ENCODE results near the gene UBE2O.

Gene UBE2O

DNA sequence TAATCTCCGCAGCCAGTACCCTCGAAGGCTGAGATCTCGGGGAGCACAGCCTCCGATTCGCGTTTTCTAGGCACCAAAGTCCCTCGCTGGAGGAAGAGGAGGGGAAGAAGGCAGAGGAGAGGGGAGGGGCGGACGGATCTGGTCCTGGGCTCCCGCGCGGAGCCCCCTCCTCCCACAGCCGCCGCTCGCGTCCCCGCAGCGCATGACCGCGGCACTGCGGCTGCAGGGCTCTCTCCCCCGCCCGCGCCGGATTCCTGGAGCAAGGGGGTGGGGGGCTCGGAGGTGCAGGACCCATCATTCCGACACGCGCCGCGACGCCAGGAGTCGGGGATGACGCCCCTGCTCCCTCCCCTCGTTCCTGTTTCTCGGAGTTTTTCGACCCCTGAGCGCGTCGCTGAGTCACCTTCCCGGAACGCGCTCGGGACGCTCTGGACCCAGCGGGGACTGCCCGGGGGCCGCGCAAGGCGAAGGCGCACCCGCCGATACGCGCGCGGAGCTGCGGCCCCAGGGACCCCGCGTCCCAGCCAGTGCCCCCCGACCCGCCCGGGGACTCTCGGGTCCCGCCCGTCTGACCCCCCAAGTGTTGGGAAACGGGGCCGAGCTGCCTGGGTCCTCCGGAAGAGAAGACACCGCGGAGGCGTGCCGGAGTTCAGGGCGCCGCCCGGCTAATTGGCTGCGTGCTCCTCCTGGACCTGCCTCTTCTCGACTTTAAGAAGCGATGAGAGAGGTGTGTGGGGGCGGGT lies 70.0 kb downstream of the UBE2O start:
- Mint-ChIP-seq H3K36me3 (ENCODE audit: insufficient read depth) (peaks cover 6% of the 10 kb centered on the region), H3K27me3 (no peaks in the 10 kb centered on the region), H3K4me1 (peaks cover 10% of the 10 kb centered on the region), H3K9me3 (no peaks in the 10 kb centered on the region), H3K4me3 (peak overlapping the region; percentile 90), H3K27ac (ENCODE audit: low read depth) (no peak overlapping the region)
- ATAC-seq (replicated peaks; ENCODE audit: extremely low read depth, poor library complexity, severe bottlenecking) = peak; percentile 68
- DNase-seq (ENCODE audit: low spot score in 2 of 2) = peak in 1 of 2 donors; percentile 37

DNA sequence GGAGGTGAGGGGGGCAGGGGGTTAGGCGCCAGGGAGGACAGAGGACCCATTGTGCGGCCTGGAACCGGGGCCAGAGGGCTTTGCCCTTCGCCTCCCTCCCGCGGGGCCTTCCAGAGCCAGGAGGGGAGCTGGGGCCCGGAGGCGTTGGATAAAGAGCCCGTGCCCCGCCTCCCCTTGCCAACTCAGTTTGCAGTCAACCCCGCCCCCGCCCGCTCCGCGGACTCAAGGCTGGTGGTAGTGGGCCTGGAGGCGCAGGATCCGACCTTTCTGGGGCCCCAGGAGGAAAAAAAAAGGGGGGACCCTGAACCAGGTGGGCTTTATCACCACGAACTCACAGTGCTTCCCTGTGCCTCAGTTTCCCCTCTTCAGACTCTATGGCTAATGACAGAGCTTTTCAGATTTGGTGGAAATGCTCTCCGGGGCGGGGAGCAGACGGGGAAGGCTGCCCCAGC lies 70.6 kb downstream of the UBE2O start:
- H3K27me3 Mint-ChIP-seq = no peaks in the 10 kb centered on the region
- H3K4me1 Mint-ChIP-seq = peaks cover 10% of the 10 kb centered on the region
- H3K4me3 Mint-ChIP-seq = peak overlapping the region; percentile 90
- DNase-seq (ENCODE audit: low spot score in 2 of 2) (no peak), ATAC-seq (replicated peaks; ENCODE audit: extremely low read depth, poor library complexity, severe bottlenecking) (no peak)
- no peak overlapping the region for H3K27ac Mint-ChIP-seq (ENCODE audit: low read depth)
- peaks cover 6% of the 10 kb centered on the region for H3K36me3 Mint-ChIP-seq (ENCODE audit: insufficient read depth)
- no peaks in the 10 kb centered on the region for H3K9me3 Mint-ChIP-seq

DNA sequence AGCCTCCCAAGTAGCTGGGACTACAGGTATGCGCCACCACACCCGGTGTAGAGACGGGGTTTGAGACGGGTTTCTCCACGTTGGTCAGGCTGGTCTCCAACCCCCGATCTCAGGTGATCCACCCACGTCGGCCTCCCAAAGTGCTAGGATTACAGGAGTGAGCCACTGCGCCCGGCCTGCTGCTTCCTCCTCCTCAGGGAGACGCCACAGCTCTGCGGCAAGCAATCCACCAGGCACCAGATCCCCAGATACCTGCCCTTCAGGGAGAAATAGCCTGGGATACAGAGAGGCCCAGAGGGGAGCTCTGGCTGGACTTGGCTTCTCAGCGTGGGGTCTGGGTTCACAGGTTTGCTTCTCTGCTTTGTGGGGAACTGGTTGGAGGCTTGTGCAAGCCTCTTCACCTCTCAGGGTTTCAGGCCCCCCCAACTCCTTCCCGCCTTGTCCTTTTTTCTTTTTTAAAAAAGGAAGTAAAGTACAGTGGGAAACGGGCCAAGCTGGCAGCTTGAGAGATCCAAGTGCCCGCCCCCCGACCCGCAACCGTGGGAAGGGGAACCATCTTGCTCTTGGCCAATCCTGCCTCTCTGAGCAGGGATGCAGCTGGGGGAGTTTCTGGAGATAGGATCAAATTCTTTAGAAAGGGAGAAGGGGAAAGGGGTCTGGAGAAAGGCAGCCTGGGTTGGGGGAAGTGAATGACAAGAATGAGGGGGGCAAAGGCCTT lies 71.2 kb downstream of the UBE2O start:
- no peak for ATAC-seq (replicated peaks; ENCODE audit: extremely low read depth, poor library complexity, severe bottlenecking)
- peak overlapping the region; percentile 90 for H3K4me3 Mint-ChIP-seq
- peaks cover 10% of the 10 kb centered on the region for H3K4me1 Mint-ChIP-seq
- no peaks in the 10 kb centered on the region for H3K27me3 Mint-ChIP-seq
- H3K9me3 Mint-ChIP-seq = no peaks in the 10 kb centered on the region
- peaks cover 6% of the 10 kb centered on the region for H3K36me3 Mint-ChIP-seq (ENCODE audit: insufficient read depth)
- DNase-seq (ENCODE audit: low spot score in 2 of 2) = no peak
- no peak overlapping the region for H3K27ac Mint-ChIP-seq (ENCODE audit: low read depth)

DNA sequence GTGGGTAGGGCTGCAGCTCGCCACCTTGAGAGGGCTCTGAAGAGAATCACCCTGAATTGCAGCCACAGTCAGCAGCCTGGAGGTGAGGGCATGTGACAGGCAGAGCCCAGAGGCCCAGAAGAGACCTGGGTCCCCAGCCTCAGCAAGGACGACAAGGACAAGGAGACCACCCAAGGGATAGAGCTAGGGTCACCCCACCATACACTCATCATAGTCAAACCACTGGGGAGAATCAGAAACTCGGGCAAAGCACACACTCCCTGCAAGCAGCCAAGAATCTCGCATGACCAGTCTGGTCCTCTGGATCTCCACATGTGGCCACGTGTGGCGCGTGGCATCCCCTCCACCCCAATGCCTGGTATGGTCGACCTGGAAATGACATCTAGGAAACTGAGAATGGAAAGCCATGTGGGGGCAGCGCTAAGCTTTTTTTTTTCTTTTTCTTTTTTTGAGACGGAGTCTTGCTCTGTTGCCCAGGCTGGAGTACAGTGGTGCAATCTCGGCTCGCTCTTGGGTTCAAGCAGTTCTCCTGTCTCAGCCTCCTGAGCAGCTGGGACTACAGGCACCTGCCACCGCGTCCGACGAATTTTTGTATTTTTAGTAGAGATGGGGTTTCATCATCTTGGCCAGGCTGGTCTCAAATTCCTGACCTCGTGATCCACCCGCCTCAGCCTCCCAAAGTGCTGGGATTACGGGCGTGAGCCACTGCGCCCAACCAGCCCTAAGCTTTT lies 73.1 kb downstream of the UBE2O start:
- Mint-ChIP-seq H3K27me3 (no peaks in the 10 kb centered on the region), H3K4me1 (peaks cover 5% of the 10 kb centered on the region), H3K36me3 (ENCODE audit: insufficient read depth) (peaks cover 3% of the 10 kb centered on the region), H3K27ac (ENCODE audit: low read depth) (no peak overlapping the region), H3K4me3 (no peak overlapping the region), H3K9me3 (no peaks in the 10 kb centered on the region)
- ATAC-seq (replicated peaks; ENCODE audit: extremely low read depth, poor library complexity, severe bottlenecking) (no peak), DNase-seq (ENCODE audit: low spot score in 2 of 2) (no peak)

DNA sequence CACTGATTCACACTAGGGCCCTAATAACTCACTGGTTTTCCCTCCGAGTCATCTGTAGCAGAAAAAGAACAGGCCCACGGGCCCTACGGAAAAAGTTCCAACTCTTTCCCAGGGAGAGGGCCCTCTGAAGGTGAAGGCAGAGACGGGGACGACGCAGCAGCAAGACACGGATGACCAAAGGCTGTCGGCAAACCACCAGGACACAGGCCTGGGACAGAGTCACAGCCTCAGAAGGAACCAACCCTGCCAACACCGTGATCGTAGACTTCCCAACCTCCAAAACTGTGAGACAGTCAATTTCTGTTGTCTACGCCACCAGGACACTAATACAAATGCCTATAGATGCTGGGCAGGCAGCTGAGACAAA lies 73.7 kb downstream of the UBE2O start:
- Mint-ChIP-seq H3K27ac (ENCODE audit: low read depth) (no peak overlapping the region), H3K4me3 (no peak overlapping the region)

DNA sequence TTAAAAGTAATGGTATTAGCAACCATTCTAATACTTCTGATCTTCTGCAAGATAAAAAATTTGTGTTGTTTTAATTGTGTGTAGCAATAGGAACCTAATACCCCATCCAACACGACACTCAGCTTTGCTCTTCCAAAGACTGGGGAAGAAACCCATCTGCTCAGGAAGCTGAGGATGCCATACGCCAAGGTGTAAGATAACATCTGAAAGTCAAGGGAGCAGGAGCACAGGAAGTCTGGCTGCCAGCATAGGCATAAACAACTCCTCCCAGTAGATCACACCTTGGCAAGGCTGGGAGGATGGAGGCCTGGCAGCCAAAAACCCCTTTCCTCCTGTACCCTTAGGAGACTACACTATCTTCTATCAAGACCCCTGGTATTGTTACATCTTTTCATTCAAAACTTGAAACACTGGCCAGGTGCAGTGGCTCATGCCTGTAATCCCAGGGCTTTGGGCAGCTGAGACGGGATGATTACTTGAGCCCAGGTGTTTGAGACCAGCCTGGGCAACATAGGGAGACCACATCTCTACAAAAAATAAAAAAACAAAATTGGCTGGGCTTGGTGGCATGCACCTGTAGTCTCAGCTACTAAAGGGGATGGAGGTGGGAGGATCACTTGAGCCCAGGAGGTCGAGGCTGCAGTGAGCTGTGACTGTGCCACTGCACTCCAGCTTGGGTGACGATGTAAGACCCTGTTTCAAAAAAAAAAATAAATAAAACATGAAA lies 74.2 kb downstream of the UBE2O start:
- Mint-ChIP-seq H3K4me1 (peaks cover 3% of the 10 kb centered on the region), H3K36me3 (ENCODE audit: insufficient read depth) (peaks cover 1% of the 10 kb centered on the region), H3K27me3 (no peaks in the 10 kb centered on the region), H3K9me3 (no peaks in the 10 kb centered on the region), H3K27ac (ENCODE audit: low read depth) (no peak overlapping the region), H3K4me3 (no peak overlapping the region)
- ATAC-seq (replicated peaks; ENCODE audit: extremely low read depth, poor library complexity, severe bottlenecking) (no peak), DNase-seq (ENCODE audit: low spot score in 2 of 2) (no peak)

More for the DNA sequence above, 73.7 kb downstream of the UBE2O start:
- ATAC-seq (replicated peaks; ENCODE audit: extremely low read depth, poor library complexity, severe bottlenecking) (no peak), DNase-seq (ENCODE audit: low spot score in 2 of 2) (no peak)
- H3K4me1 Mint-ChIP-seq = peaks cover 5% of the 10 kb centered on the region
- H3K36me3 Mint-ChIP-seq (ENCODE audit: insufficient read depth) = peaks cover 3% of the 10 kb centered on the region
- H3K27me3 Mint-ChIP-seq = no peaks in the 10 kb centered on the region
- no peaks in the 10 kb centered on the region for H3K9me3 Mint-ChIP-seq

DNA sequence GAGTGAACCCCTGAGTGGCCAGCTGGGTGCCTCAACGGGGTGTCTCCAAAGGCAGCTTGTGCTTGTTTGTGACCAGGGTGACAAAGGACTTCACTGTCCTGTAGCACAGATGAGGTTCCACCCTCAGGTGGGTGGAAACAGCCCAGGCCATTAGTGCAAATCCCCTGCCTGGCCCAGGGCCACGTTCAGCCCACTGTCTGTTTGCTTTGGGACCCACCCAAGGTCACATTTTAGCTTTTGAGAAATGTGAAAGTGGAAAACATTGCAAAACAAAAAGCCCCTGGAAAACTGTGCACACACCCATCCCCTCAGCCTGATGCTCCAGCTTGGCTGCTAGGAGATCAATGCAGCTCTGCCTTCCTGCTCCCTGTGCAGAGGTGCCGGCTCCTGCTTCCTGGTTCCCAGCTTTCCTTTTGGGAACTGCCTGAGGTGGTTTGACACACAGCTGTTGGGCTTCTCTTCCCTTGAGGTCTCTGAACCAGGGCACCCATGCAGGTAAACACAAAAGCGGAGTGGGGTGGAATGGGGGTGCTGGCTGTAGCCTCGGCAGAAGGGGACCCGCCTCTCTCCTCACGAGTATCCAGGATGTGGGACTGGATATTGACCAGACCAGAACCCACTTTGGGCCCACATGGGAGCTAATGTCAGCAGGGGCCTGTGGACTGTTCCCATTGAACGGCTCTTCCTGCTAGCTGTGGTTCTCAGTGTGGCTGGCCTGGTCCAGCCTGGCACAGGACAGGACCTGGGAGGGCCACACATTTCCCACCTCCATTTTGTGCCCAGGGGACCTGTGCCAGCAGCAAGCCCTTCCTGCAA lies 76.4 kb downstream of the UBE2O start:
- Mint-ChIP-seq H3K27me3 (no peaks in the 10 kb centered on the region), H3K9me3 (no peaks in the 10 kb centered on the region), H3K36me3 (ENCODE audit: insufficient read depth) (no peaks in the 10 kb centered on the region), H3K4me1 (no peaks in the 10 kb centered on the region), H3K4me3 (no peak overlapping the region), H3K27ac (ENCODE audit: low read depth) (no peak overlapping the region)
- DNase-seq (ENCODE audit: low spot score in 2 of 2) (no peak), ATAC-seq (replicated peaks; ENCODE audit: extremely low read depth, poor library complexity, severe bottlenecking) (no peak)

DNA sequence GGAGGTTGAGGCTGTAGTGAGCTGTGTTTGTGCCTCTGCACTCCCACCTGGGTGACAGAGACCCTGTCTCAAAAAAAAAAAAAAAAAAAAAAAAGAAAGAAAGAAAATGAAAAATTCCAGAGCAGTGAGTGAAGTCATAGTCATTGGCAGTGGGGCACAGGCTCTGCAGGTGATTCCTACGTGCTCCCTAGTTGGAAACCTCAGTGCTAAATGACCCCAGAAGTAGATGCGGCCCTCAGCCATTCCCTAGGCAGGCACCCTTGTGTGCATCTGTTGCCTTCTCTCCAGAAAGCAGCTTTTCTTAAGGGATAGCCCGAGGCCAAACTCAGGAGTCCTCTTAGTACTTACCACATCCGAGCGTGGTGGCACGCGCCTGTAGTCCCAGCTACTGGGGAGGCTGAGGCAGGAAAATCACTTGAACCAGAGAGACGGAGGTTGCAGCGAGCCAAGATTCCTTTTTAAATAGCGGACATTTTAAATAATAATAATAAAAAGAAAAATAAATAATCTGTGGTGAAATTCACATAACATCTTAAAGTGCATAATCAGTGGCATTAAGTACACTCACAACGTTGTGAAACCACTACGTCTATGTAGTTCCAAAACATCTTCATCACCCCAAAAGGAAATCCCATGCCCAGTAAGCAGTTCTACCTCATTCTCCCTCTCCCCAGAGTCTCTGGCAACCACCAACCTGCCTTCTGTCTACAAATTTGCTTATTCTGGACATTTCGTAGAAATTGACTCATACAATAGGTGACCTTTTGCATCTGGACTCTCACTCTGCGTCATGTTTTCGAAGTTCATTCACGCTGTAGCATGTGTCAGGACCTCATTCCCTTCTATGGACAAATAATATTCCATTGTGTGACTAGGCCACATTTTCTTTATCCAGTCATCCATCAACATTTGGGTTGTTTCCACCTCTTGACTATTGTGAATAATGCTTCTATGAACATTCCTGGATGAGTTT lies 81.0 kb downstream of the UBE2O start:
- Mint-ChIP-seq H3K4me3 (no peak overlapping the region), H3K4me1 (no peaks in the 10 kb centered on the region), H3K36me3 (ENCODE audit: insufficient read depth) (no peaks in the 10 kb centered on the region), H3K27ac (ENCODE audit: low read depth) (no peak overlapping the region), H3K27me3 (no peaks in the 10 kb centered on the region), H3K9me3 (no peaks in the 10 kb centered on the region)
- no peak for ATAC-seq (replicated peaks; ENCODE audit: extremely low read depth, poor library complexity, severe bottlenecking)
- DNase-seq (ENCODE audit: low spot score in 2 of 2) = no peak

DNA sequence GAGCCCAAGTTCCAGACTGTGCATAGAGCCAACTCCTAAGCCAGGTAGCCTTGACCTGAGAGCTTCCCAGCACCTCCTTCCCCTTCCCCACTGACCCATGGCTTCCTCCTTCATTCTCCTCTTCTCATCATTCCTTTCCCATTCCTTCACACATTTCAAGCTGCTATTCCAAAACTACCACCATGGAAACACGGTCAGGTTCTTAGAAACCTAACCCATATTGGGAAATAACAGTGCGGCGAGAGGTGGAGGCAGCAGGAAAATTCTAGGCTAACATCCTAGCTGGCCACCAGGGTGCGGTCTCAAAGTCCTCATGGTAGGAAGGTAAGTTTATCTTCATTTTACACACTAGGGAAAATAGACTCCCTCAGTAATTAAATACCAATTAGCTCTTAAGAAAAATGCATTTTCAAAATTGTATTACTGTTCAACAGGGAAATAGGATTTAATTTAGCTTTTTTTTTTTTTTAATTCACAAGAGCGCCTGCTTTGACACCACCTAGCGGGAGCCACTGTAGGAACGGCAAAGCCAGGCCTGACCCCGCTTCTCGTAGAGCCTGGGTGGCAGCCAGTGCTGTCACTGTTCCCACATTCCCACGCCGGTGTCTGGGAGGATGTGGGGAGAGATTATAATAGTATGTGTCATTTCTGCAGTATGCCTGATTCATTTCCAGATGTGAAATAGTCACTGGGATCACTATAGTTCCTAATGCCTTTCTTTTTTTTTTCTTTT lies 82.5 kb downstream of the UBE2O start:
- Mint-ChIP-seq H3K4me3 (no peak overlapping the region), H3K27ac (ENCODE audit: low read depth) (no peak overlapping the region)

DNA sequence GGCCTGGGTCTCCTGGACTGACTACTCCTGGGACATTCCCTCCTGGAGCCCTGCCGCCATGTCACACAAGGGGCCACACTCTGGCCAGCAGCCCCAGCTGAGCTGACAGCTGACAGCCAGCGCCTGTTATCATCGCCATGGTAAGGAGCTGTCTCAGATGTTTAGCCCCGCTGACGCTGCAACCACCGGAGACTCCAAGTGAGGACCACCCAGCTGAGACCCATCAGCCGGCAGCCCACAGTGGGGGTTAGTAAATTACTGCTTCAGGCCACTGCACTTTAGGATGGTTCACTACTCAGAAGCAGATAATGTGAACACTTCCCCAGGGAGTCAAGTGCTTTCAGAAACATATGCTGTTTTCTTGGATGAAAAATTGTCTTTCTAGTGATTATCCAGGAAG lies 83.1 kb downstream of the UBE2O start:
- H3K4me1 Mint-ChIP-seq = no peaks in the 10 kb centered on the region
- no peaks in the 10 kb centered on the region for H3K9me3 Mint-ChIP-seq
- no peaks in the 10 kb centered on the region for H3K36me3 Mint-ChIP-seq (ENCODE audit: insufficient read depth)
- H3K27ac Mint-ChIP-seq (ENCODE audit: low read depth) = no peak overlapping the region
- H3K4me3 Mint-ChIP-seq = no peak overlapping the region
- ATAC-seq (replicated peaks; ENCODE audit: extremely low read depth, poor library complexity, severe bottlenecking) = no peak
- no peaks in the 10 kb centered on the region for H3K27me3 Mint-ChIP-seq
- DNase-seq (ENCODE audit: low spot score in 2 of 2) = no peak

More for the DNA sequence above, 82.5 kb downstream of the UBE2O start:
- Mint-ChIP-seq H3K4me1 (no peaks in the 10 kb centered on the region), H3K27me3 (no peaks in the 10 kb centered on the region), H3K9me3 (no peaks in the 10 kb centered on the region), H3K36me3 (ENCODE audit: insufficient read depth) (no peaks in the 10 kb centered on the region)
- no peak for DNase-seq (ENCODE audit: low spot score in 2 of 2)
- no peak for ATAC-seq (replicated peaks; ENCODE audit: extremely low read depth, poor library complexity, severe bottlenecking)
